ENCODE data around the gene EFCAB11.
"Not testable (repeated sequence)": the region's sequence is repeated elsewhere in the genome, so short reads cannot be mapped to it uniquely, and the experiment has no call there.

The EFCAB11 gene

DNA sequence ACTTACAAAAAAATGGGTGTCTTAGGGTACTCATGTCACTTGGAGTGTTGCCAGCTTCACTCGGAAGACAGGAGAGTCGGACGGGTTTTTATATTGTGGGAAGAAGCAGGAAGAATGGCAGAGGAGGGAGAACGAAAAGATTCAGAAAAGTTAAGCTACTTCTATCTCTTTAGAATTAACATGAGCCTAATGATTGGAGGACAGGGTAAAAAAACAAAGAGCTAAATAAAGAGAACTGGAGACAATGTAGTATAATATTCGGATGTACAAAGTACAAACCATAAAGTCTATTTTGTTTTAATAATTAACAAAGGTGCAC, 43.9 kb downstream of the EFCAB11 start:
- DNase-seq = no peak

DNA sequence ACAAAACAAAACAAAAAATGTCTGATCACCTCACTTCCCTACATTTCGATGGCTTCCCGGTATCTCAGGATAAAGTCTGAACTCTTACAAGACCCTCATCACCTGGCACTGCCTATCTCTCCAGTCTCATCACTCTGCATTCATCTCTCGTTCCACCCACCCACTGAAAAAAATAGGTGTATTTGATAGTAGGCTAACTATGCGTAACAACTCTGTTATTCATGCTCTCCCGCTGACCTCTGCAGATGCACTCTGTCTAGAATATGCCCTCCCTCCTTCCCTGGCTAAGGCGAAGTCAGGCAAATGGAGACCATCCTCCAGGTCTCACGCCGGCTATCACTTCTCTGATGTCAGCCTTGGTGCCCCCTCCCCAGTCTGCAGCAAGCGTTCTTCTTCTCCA, 44.9 kb downstream of the EFCAB11 start:
- no peak for DNase-seq

DNA sequence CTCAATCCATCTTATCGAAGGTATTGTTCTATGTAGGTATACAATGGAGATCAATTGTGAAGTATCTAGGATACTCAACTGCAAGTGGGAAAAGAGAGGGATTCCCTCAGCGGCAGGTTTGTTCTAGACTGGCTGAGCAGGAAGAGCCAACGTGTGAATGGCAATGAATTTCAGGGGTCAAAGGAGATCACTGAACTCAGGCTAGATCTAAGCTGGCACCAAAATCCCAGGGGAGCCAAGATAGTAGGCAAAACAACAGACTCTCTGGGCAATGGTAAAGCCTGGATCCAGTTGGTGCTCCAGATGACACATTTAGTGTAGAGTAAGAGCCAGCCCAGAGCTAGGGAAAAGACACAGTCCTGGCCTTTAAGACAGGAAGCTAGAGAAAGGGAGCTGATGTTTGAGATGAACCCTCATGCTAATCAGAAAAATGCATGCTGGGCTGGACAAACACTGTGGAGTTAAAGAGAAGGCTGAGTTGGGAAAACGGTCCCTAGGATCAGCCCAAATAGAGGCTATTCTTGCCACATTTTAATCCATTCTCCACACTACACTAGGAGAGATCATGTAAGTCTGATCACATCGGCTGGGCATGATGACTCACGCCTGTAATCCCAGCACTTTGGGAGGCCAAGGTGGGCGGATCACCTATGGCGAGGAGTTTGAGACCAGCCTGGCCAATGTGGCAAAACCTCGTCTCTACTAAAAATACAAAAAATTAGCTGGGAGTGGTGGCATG, 45.6 kb downstream of the EFCAB11 start:
- DNase-seq = no peak

DNA sequence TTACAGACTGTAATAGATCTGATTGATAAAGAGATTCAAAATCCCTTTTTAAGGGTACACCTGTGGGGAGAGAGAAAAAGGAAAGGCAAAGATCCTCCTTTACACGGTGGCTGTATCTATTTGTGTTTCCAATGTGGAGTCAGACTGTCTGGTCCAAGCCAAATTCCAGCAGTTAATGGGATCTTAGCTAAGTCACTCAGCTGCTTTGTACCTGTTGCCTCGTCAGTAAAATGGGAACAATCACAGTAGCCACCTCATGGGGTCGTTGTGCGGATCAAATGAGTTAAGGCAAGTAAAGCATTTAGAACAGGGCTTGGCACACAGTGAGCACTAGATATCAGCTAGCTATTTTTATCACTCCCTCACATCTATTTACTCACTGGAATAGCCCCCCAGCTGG, 46.9 kb downstream of the EFCAB11 start:
- no peak for DNase-seq

DNA sequence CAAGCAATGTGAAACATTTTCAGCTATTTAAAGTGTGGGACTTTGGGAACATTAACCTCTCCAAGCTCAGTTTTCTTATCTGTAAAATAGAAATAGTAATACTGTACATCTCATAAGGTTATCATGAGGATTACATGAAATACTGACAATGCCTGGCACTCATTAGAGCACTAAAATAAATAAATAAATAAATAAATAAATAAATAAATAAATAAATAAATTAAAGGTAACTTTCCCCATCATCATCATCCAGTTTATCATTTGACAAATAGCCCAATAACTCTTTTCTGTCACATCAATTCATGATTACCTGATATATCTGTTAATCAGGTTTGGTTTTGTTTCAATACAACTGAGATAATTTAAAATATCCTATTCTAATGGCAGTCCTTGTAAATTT, 48.5 kb downstream of the EFCAB11 start:
- DNase-seq = no peak

DNA sequence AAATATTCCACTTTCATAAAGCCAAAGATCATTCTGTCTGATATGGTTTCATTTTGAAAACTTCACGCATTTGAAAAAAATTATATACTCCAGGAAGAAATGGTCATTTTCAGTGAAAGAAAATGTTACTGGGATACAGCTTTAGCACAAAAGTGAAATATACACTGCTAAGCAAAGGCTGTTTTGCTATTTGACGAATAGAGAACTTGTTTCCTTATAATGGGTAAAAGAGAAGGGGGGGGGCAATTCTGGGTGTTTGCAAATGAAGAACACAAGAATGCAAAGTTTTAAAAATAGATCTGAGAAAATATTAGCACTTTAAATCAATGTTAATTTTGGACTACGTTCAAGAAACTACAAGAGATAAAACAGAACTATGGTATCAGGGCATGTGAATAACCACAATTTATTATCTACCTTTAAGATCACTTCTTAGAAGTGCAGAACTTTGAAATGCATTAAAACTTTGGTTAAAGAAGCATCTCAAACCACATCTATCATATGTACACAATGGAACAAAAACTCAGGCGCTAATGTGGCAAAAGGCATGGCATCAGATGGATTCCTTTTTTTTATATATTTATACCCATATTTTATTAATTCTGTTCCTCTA, 51.1 kb downstream of the EFCAB11 start:
- DNase-seq = no peak

DNA sequence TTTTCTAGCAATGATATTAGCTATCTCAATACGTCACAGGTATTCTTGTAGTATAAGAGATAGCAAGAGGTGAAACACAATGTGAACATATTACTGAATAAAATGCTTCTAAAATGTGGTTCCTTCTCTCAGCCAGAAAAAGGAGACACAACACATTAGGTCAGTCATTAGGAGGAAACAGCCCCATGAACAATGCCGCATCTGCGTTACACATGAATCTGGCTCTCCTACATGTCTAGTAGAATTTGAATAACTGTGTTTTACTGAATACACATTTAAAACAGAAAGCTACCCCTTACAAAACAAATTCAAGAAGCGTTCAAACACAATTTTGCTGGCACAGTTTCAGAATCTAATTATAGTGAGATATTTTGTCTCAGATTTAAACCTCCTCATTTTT, 51.6 kb downstream of the EFCAB11 start:
- no peak for DNase-seq

DNA sequence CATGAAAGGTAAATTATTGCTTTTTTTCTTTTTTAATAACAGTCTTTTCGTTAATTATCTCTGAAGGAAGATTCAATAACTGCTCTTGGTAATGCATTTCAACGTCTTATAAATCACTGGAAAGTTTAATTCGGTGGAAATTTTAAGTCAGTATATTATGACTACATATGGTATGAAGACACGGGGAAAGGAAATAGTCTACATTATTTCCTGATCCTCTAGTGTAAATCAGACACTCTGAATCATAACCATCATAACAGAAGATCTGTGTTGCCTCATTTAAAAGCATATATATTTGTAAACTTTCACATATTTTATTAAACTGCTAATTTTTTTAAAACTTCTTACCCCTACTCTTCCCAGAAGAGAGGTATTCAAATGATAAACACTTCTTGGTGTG, 53.7 kb downstream of the EFCAB11 start:
- no peak for DNase-seq

DNA sequence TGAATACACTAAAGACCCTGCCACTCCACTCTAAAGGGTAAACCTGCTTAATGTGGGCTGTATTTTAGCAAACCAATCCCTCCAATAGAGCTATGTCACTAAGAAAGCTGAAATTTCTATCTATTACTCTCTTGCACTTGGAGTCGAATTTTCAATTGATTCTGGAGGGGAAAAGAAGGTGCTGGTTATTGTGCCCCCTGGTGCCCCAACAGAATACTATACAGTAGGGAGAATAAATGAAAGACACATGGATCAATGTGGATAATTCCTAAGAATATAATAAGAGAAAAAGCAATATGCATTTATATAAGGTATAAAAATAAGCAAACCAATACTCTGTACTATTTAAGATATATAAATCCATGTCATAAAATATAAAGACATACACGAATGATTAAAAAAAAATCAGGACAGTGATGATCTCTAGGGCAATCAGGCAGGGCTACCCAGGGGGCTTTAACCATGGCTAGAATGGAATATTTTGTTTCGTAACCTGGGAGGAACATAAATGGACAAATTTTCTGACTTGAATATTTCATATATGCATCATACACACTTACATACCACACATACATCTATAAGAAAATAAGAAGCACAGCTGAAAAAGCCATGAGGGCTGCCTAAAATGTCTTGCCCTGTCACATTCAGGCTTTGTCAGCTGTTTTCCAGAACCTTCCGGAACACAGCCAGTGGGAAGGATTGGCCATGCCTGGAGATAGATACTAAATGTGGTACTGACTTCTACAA, 54.4 kb downstream of the EFCAB11 start:
- no peak for DNase-seq

DNA sequence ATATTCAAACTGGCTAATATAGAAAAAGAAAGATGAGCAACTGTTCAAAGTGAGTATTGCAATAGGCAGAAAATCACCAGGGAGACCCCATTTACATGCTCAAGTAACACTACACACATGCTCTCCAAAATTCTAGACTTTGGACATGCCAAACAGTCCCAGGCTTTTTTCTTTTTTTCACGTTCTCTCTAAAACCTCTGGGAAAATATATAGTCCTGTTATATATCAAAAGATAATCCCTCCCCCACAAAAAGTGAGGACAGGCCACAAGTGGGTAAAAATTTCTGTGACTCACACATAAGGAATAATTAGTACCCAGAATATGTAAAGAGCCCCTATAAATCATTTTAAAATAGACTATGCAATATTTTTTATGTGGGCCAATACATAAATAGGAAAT, 55.2 kb downstream of the EFCAB11 start:
- no peak for DNase-seq

DNA sequence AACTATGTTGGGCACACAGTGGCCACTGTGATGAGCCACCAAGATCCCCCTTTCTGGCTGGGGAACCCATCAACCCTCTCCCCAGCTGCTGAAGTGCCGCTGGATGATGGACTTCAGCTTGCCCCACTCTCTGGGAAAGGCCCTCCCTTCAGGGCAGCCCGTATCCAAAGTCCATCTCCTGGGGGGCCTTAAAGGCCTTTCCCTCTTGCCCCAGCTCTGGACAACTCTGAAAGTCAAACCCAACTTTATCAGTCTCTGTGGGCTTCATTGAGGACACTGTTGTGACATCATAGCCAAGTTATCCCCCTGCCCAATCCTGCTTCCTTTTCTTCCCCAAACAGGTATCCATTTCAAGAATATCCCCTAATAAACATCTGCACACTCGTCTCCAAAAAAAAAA, 61.1 kb downstream of the EFCAB11 start:
- not testable (repeated sequence) for DNase-seq

DNA sequence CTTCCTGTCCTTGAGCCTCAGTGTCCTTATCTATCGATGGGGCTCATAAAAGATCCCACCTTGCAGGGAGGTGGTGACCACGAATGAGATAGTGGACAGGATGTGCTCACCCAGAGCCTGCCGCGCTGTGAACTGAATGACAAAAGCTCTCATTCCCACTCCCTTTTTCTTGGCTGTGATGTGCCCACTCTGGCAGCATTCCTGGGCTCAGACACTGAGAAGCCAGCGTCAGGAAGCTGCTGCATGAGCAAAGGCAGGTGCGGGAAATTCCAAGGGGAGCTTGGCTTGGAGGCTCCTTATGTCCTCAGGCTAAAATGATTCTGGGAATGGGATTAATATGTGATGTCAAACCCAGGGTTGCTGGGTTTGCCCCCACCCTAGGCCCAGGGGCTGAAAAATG, 61.6 kb downstream of the EFCAB11 start:
- no peak for DNase-seq

DNA sequence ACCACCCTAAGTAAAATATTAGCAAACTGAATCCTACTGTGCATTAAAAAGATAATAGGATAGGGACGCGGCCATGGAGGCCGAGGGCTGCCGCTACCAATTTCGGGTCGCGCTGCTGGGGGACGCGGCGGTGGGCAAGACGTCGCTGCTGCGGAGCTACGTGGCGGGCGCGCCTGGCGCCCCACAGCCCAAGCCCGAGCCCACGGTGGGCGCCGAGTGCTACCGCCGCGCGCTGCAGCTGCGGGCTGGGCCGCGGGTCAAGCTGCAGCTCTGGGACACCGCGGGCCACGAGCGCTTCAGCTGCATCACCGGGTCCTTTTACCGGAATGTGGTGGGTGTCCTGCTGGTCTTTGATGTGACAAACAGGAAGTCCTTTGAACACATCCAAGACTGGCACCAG, 62.8 kb downstream of the EFCAB11 start:
- not testable (repeated sequence) for DNase-seq

DNA sequence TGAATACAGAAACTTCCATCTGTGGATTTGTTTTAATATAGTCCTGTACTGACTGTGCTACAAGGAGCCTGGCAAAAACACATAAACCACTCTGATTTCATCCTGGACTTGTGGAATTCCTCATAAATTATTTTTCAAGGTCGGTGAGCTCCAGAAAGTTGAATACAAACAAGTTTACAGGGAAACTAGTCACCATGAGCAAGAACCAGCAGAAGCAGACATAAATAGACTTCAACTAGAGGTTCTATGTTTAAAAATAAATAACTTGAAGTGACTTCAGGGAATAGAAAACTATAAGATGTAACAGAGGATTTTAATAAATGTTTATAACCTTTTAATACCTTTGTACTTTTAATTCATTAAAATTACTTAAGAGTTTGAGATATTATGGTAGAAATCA, 63.5 kb downstream of the EFCAB11 start:
- DNase-seq = no peak

DNA sequence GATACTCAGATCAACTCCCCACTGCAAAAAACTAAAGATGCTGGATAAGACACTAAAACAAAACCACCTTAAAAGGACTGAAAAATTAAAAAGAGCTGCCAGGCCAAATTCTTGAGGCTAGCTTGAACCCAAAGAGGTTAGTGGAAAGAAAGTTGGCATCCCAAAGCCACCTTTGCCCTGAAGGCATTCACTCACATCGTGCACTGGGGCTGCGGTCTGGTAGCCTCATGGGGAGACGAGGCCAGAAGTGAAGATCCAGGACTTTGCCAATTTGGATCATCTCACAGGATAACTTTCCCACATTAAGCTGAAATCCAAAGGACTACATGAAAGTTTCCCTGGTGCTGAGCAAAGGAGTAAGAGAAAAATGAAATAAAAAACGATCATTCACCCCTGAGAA, 63.9 kb downstream of the EFCAB11 start:
- no peak for DNase-seq

DNA sequence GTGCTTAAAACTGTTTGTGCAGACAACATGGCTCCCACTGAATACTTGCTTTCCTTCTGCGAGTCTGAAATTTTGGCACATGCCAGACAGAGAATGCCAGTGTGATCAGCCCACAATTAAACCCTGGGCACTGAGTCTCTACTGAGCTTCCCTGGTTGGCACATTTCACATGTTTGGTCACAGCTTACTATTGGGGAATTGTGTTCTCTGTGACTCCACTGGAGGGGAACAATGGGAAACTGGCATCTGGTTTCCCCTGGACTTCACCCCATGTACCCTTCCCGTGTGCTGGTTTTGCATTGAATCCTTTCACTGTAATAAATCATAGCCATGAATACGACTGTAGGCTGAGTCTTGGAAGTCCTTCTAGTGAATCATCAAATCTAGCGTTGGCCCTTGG, 64.9 kb downstream of the EFCAB11 start:
- DNase-seq = no peak

DNA sequence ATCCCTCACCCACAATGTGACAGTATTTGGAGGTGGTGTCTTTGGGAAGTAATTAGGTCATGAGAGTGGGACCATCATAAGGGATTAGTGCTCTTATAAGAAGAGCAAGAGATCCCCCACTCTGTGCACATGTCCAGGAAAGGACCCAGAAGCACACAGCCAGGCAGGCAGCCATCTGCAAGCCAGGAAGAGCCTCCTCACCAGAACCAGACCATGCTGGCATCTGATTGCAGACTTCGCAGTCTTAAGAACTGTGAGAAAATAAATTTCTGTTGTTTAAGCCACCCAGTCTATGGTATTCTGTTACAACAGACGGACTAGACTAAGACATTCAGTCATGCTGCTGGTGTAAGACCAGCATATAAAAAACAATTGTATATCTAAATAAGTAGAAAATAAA, 69.8 kb downstream of the EFCAB11 start:
- DNase-seq = no peak

DNA sequence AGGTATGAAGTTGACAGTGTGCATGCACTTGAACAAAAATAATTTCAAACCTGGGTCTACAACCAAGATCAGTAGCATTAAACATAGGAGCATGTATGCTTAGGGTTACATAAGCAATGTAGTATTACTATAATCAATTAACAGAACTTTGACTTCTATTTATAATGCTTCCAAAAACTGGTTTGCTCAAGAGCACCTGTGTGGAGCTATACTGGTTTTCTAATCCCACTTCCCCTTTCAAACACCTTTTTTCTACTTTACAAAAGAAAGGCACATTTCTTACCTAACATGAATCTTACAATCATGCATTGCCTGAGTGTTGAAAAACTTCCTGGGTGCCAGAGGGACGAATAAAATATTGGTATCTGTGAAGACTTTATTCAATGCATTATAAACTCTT, 72.7 kb downstream of the EFCAB11 start:
- DNase-seq = no peak

DNA sequence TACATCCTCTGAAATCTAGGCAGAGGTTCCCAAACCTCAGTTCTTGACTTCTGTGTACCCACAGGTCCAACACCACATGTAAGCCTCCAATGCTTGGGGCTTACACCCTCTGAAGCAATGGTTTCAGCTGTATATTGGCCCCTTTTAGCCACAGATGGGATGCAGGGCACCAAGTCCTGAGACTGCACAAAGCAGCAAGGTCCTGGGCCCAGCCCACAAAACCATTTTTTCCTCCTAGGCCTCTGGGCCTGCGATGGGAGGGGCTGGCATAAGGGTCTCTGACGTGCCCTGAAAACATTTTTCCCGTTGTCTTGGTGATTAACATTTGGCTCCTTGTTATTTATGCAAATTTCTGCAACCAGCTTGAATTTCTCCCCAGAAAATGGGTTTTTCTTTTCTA, 80.4 kb downstream of the EFCAB11 start:
- DNase-seq = not testable (repeated sequence)

DNA sequence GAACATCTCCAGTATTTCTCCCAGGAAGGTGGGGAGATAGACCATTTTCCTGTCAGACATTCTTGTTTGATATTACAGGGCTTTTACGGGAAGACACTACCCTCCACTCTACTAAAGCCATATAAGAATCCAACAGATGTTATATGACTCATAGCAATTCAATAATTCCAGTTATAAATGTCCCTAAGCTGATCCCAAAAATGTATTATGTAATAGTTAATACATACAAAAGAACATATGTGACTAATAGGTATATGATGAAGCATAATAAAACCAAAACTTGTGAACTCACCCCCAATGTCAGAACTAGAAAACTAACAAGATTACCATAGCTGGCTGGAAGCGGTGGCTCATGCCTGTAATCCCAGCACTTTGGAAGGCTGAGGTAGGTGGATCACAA, 84.2 kb downstream of the EFCAB11 start:
- no peak for DNase-seq

DNA sequence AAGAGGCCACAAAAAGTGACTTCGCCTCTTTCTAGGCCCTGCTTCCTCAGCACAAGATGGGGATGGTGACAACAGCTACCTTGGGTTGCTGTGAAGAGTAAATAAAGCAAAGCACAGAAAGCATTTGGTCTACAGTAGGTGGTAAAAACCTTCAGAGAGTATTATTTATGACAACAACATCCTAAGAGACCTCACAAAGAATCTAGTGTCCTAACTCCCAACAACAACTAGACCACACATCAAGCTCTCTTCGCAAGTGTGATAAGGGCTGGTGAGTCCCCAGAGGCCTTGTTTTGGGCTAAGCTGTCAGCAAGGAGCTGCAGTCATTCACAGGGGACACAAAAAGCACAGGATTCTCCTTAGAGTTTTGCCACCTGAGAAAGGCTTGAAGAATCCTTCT, 84.9 kb downstream of the EFCAB11 start:
- DNase-seq = no peak

DNA sequence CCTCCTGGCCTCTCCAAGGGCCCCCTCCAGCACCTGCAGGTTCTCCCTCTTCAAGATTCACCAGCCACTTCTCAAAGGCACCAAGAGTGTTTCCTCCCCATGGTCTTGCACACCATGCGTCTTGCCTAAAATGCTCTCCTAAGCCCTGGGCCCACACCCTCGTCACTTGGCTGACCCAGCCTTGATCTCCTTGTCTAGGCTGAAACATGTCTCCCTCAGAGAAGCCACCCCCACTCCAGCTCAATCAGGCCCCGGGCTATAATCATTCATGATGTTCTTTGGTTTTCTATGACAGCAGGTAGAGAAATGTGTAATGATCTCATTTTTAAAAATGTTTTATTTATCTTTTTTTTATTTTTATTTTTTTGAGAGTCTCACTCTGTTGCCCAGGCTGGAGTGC, 88.1 kb downstream of the EFCAB11 start:
- no peak for DNase-seq

DNA sequence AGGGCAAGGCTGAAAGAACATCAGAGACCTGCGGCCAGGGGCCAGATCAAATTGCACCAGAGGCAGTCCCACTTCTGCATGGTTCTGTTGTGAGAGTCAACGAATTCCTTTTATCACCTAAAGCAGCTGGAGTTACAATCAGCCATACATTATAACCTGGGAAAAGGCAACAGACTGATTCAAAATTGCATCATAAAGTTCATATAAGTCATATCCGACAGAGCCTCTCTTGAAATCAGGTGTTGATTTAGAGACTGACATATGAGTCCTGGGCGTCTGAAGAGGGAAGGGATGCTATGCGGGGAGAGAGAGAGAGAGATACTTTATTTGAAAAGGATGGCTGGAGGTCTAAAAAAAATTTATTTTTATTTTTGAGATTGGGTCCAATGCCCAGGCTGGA, 89.4 kb downstream of the EFCAB11 start:
- no peak for DNase-seq

DNA sequence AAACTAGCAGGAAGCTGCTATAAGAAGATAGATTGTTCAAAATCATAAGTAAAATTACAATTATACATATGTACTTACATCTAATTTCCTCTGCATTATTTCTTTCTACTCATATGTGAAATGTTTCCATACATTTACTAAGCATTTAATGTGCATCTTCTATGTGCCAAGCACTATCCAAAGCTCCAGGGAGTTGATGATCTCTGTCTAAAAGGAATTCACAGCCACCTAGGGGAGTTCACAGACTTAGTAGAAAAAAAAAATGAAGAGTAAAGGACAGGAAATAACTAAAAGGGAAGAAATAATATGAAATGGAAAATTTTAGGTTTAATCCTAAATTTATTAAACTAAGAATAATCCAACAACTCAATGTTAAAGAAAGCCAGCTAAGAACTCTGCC, 91.7 kb downstream of the EFCAB11 start:
- DNase-seq = no peak

DNA sequence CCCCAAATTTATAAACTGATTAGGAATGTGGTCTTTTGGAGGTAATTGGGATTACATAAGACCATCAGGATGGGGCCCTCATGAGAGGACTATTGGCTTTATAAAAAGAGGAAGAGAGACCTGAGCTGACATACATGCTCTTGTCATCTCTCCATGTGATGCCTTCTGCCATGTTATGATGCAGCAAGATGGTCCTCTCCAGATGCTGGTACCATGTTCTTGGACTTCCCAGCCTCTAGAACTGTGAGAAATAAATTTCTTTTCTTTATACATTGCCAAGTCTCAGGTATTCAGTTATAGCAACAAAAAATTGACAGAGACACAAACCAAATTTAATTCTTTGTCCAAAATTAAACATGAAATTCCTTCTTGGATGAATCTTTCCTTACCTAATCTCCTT, 92.9 kb downstream of the EFCAB11 start:
- DNase-seq = no peak

All from activated CD4-positive, CD25-positive, alpha-beta regulatory T cell treated with anti-CD3 and anti-CD28 coated beads, Interleukin-2, amount 50 U/mL, for 72 hours (primary cell).